DND-41 (cell line): ENCODE data around the gene PPP3CA.

Source experiments
- ATAC-seq: fragments of 200-7000 bp; cut with Tn5 transposase; 3 replicates; pipeline ENCODE4 v1.9.1; 2021; ENCODE audit warnings: low read depth; ENCODE audit not compliant: insufficient read depth
- DNase-seq: peaks from one replicate; pipeline ENCODE4 v3.0.0-alpha.2; 2020
- H2AFZ ChIP-seq: 2 replicates; pipeline ENCODE4 v1.6.0; 2012; ENCODE audit warnings: low read depth, low read length
- H3K27ac ChIP-seq: 2 replicates; pipeline ENCODE4 v1.5.1; 2012; ENCODE audit warnings: low read length, inconsistent platforms
- H3K27me3 ChIP-seq: fragments of 200-600 bp; sonication (generic); 2 replicates; pipeline ENCODE4 v1.6.0; 2012; ENCODE audit warnings: low read length, mild to moderate bottlenecking, inconsistent platforms; ENCODE audit not compliant: insufficient read depth, poor library complexity
- H3K36me3 ChIP-seq: 2 replicates; pipeline ENCODE4 v1.5.1; 2012; ENCODE audit warnings: low read length, inconsistent platforms; ENCODE audit not compliant: insufficient read depth
- H3K4me1 ChIP-seq: 2 replicates; pipeline ENCODE4 v1.5.1; 2012; ENCODE audit warnings: mild to moderate bottlenecking, low read length; ENCODE audit not compliant: insufficient read depth
- H3K4me2 ChIP-seq: 2 replicates; pipeline ENCODE4 v1.6.0; 2012; ENCODE audit warnings: mild to moderate bottlenecking, moderate library complexity, low read length, inconsistent platforms; ENCODE audit not compliant: insufficient read depth
- H3K4me3 ChIP-seq, 2 experiments: fragments of 200-600 bp in 1 of 2; shearing (Covaris generic) in 1 of 2; 2 replicates each; pipeline ENCODE4 v1.5.1; 2012 to 2016; ENCODE audit warnings: inconsistent platforms in 2 of 2, low read length in 2 of 2, mild to moderate bottlenecking in 2 of 2, low read depth in 1 of 2, moderate library complexity in 1 of 2
- H3K79me2 ChIP-seq: 2 replicates; pipeline ENCODE4 v1.6.0; 2012; ENCODE audit warnings: low read length, inconsistent platforms; ENCODE audit not compliant: insufficient read depth
- H3K9ac ChIP-seq: 2 replicates; pipeline ENCODE4 v1.6.0; 2012; ENCODE audit warnings: low read depth, mild to moderate bottlenecking, inconsistent platforms, low read length, moderate library complexity
- H3K9me3 ChIP-seq: 2 replicates; pipeline ENCODE4 v1.5.1; 2012; ENCODE audit warnings: low read length, moderate library complexity, mild to moderate bottlenecking, inconsistent platforms; ENCODE audit not compliant: insufficient read depth, severe bottlenecking
- H4K20me1 ChIP-seq: 2 replicates; pipeline ENCODE4 v1.6.0; 2012; ENCODE audit warnings: low read length; ENCODE audit not compliant: insufficient read depth
- EZH2 ChIP-seq: IDR thresholded peaks from 3 replicates; pipeline ENCODE4 v1.6.1; 2012; ENCODE audit warnings: borderline replicate concordance, low read depth, mild to moderate bottlenecking, moderate library complexity, low read length, inconsistent platforms; ENCODE audit not compliant: severe bottlenecking
- TF ChIP-seq, protein P1 (sequence below): IDR thresholded peaks from 2 replicates; pipeline ENCODE4 v1.5.1; 2012; ENCODE audit warnings: borderline replicate concordance, low read length, moderate library complexity, mild to moderate bottlenecking; ENCODE audit not compliant: poor library complexity, severe bottlenecking; ENCODE audit errors: extremely low read depth

Gene PPP3CA

DNA sequence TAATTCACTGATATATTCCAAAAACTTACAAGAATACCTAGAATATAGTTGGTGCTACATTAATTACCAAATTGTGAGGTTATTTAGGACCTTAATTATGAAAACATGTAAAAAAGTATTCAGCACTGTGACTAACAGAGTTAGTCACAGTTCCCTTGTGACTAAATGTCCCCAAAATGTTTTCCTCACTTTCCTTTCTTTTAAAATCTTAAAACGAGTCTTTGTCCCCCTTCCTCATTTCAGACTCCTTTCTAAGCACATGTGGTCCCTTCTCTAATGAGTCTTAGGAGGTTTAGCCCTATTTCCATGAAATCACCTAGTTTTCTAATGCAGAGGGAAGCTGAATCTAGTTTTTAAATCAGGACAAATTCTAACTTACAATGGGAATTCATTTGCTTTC, 175.0 kb downstream of the PPP3CA start:
- H3K4me1 ChIP-seq = no peaks in the 10 kb centered on the region
- H3K4me2 ChIP-seq = no peak overlapping the region
- ATAC-seq (no peak), DNase-seq (no peak)
- no peak overlapping the region for H3K27ac ChIP-seq
- H2AFZ ChIP-seq = no peak overlapping the region
- H4K20me1 ChIP-seq = no peaks in the 10 kb centered on the region
- no peaks in the 10 kb centered on the region for H3K9me3 ChIP-seq
- TF ChIP-seq, protein P1, sequence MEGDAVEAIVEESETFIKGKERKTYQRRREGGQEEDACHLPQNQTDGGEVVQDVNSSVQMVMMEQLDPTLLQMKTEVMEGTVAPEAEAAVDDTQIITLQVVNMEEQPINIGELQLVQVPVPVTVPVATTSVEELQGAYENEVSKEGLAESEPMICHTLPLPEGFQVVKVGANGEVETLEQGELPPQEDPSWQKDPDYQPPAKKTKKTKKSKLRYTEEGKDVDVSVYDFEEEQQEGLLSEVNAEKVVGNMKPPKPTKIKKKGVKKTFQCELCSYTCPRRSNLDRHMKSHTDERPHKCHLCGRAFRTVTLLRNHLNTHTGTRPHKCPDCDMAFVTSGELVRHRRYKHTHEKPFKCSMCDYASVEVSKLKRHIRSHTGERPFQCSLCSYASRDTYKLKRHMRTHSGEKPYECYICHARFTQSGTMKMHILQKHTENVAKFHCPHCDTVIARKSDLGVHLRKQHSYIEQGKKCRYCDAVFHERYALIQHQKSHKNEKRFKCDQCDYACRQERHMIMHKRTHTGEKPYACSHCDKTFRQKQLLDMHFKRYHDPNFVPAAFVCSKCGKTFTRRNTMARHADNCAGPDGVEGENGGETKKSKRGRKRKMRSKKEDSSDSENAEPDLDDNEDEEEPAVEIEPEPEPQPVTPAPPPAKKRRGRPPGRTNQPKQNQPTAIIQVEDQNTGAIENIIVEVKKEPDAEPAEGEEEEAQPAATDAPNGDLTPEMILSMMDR = no peak
- no peak for TF ChIP-seq EZH2
- no peak overlapping the region for H3K9ac ChIP-seq
- H3K4me3 ChIP-seq = no peak overlapping the region
- no peaks in the 10 kb centered on the region for H3K36me3 ChIP-seq
- 0 out of 2 replicates have a peak, but pooled peaks cover 2% of the 10 kb centered on the region for H3K79me2 ChIP-seq
- H3K27me3 ChIP-seq = no peaks in the 10 kb centered on the region

DNA sequence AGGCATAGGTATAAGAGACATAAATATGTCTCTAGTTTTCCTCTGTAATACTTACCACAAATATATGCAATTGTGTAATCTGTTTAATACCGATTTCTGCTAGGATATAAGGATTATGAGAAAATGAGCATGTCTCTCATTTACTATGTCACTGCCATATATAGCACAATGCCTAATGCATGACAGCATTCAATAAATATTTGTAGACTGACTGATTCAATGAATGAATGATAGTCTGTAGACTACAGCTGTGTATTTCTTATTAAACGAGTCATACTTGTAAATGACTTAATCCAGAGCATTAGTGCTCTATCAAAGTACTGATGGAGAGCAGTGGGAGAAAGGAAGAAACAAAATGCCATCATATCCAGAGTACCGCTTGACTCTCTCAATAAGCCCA, 175.6 kb downstream of the PPP3CA start:
- ATAC-seq (no peak), DNase-seq (no peak)
- Histone ChIP-seq H2AFZ (no peak overlapping the region), H3K9ac (no peak overlapping the region), H3K36me3 (no peaks in the 10 kb centered on the region), H3K4me2 (no peak overlapping the region), H3K4me3 (no peak overlapping the region), H3K27ac (no peak overlapping the region), H3K27me3 (no peaks in the 10 kb centered on the region), H4K20me1 (no peaks in the 10 kb centered on the region), H3K4me1 (no peaks in the 10 kb centered on the region), H3K9me3 (no peaks in the 10 kb centered on the region), H3K79me2 (0 out of 2 replicates have a peak, but pooled peaks cover 2% of the 10 kb centered on the region)
- TF ChIP-seq EZH2 = no peak
- TF ChIP-seq, protein P1 = no peak

DNA sequence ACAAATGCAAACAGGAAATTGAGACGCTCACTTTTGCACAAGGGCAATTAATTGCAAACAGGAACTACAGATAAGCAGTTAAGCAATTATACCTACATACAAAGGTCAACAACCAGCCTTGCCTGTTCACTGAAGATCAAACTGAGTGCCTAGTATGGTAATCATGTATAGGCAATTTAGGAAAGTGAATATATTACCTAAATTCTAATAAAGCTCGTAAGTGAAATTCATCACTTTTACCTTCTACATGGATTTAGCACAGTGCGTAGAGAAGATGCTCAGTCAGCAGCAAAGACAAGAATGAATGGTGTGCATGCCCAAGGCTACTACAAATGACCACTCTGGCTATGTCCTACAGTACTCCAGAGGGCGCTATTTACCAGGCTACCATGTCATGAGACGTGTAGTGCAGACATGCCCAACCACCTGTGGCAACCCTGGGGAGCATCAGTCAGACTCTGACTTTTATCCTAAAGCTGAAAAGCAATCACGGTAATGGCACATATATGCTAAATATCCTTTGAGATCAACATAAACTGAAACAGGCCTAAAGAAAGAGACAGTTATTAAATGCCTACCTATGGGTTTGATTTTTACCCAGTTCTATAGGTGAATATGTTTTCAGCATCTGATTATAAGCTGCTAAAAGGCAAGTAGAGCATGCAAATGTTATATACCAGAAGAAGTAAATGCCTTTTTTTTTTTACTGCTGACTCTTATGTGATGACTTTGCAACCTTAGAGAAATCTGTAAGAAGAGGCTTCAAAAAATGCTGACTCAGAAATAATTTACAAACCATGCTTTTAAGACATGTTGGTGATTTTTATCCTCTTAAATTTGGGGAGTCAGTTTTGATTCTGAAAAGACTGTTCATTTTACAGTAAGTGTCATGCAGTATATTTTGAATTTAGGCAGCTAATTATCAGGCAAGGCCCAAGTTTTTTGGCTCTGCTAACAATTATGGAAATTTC, 178.0 kb downstream of the PPP3CA start:
- Histone ChIP-seq H3K4me1 (no peaks in the 10 kb centered on the region), H3K27ac (no peak overlapping the region), H3K27me3 (no peaks in the 10 kb centered on the region), H3K4me3 (no peak overlapping the region), H3K4me2 (no peak overlapping the region), H3K79me2 (0 out of 2 replicates have a peak, but pooled peaks cover 2% of the 10 kb centered on the region), H3K36me3 (no peaks in the 10 kb centered on the region), H3K9ac (no peak overlapping the region), H2AFZ (no peak overlapping the region), H4K20me1 (no peaks in the 10 kb centered on the region), H3K9me3 (no peaks in the 10 kb centered on the region)
- ATAC-seq (peak; percentile 97), DNase-seq (peak; percentile 61)
- TF ChIP-seq EZH2 = no peak
- TF ChIP-seq, protein P1 = peak; percentile 73
